ENCODE measurements around the gene TARBP1. TPM values are rescaled to one million over a fixed set of nuclear protein-coding genes. Genes with fewer than 3 reads are reported as not detected.

Gene TARBP1
- total RNA-seq, 4 donors from 2014 or later: 27.1 to 58.1 (median 31.3) TPM

DNA sequence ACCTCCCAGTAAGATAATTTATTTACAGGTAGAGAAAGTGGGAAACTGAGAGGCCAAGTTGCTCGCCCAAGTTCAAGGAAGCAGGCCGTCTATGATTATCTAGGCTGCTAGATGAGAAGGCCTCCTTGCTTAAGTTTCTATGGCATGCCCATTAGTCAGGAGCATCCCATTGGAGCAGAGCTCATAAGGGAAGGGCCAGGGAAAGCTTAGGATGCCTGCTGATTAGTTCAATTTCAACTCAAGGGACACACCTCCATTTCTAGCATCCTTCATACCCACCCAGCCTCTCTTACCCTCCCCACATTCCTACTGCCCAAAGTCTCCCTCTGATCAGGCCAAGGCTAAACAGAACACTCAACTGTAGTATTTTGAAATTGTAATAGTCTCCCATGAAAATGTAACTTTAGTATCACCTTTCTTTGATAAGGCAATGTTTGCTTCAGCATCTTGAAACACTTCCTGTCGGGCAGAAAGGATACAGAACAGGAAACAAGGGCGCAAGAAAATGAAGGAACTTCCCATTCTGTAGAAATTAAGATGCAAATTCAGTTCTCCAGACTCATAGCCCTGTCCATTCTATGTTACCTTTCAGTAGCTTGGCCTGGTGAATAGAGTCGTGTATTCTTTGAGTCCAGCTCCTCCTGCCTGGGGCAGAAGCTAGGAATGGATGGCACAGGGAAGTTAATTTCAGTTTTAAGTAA is 46.3 kb upstream of the TARBP1 start:
- Histone ChIP-seq H3K4me1 (peaks cover 32 to 56% of the 10 kb centered on the region in 2 donors), H3K36me3 (no peaks in the 10 kb centered on the region), H3K9me3 (no peaks in the 10 kb centered on the region), H3K27ac (peak overlapping the region in 1 of 3 donors; percentile 20), H3K4me3 (replicated peaks in 1 of 3) (no peak overlapping the region), H3K27me3 (no peaks in the 10 kb centered on the region)
- no peak for DNase-seq
- no peak for TF ChIP-seq POLR2A (IDR thresholded peaks at IDR 0.05)
- TF ChIP-seq, protein P1, sequence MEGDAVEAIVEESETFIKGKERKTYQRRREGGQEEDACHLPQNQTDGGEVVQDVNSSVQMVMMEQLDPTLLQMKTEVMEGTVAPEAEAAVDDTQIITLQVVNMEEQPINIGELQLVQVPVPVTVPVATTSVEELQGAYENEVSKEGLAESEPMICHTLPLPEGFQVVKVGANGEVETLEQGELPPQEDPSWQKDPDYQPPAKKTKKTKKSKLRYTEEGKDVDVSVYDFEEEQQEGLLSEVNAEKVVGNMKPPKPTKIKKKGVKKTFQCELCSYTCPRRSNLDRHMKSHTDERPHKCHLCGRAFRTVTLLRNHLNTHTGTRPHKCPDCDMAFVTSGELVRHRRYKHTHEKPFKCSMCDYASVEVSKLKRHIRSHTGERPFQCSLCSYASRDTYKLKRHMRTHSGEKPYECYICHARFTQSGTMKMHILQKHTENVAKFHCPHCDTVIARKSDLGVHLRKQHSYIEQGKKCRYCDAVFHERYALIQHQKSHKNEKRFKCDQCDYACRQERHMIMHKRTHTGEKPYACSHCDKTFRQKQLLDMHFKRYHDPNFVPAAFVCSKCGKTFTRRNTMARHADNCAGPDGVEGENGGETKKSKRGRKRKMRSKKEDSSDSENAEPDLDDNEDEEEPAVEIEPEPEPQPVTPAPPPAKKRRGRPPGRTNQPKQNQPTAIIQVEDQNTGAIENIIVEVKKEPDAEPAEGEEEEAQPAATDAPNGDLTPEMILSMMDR (IDR thresholded peaks at IDR 0.05): no peak
- intact Hi-C loops (cut with DNase I): no loop called here
- WGBS, 2 donors: 91 to 93% methylated on average over 5 of the region's 5 CpGs

DNA sequence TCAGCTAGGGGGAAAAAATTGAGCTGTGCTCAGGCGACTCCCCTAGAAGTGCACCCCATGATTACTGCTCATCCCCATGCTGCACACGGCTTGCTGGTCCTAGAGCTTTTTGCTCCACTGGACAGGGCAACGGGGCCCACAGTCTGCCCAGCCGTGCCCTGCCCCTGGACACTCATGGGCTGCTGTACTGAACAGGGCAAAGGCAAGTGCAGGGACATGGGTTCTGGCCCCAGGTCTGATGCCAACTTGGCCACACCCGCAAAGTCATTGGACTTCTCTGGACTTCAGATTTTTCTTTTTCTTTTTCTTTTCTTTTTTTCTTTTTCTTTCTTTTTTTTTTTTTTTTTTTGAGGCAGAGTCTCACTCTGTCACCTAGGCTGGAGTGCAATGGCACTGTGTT is 42.9 kb upstream of the TARBP1 start:
- Histone ChIP-seq H3K4me1 (peaks cover 32 to 48% of the 10 kb centered on the region in 2 donors), H3K27me3 (no peaks in the 10 kb centered on the region), H3K4me3 (replicated peaks in 1 of 3) (no peak overlapping the region), H3K27ac (peak overlapping the region; percentile 92 to 95 (median 95)), H3K36me3 (no peaks in the 10 kb centered on the region), H3K9me3 (no peaks in the 10 kb centered on the region)
- WGBS, 2 donors: 49 to 72% methylated on average over 4 to 5 of the region's 5 CpGs
- peak; percentile 58 to 67 for DNase-seq
- TF ChIP-seq, protein P1 (IDR thresholded peaks at IDR 0.05): no peak
- peak in 1 of 2 donors; percentile 50 for TF ChIP-seq POLR2A (IDR thresholded peaks at IDR 0.05)
- intact Hi-C loops (cut with DNase I): no loop called here

DNA sequence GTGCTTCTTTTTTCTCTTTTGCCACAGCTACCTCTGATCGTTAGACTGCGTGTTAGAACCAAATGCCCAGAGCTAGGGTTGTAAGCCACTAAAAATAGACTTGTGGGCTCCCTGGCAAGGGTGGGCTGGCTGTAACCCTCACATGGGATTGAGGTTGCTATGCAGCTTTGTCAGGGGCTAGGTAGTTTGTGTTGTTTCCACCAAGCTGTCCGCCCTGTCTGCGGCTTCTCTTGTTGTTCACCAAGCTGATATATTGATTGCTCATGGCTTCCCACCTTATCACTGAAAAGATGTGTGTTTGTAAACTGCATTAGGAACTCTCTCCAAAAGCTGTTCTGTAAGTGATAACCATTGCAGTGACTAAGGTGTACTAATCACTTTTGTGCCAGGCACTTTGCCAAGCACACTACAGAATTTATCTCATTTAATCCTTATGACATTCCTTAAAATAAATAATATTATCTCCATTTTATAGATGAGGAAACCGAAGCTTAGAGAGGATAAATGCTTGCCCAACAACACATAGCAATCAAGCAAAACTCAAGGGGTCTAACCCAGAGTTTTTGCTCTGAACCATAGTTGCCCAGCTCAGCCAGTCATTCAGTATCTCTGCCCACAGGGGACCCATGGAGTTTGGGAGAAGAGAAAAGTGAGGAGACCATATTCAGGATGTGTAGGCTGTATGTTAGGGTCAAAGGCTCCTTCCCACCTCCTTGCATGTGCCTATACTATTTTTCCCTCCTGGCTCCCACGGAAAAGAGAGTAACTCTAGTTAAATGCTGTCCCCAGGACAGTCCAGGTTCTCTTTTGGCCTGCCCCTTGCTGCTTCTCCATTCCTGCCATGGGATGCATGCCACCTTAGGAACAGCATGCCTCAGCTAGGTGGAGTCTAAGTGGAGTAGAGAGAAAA is 42.2 kb upstream of the TARBP1 start:
- peak overlapping the region; percentile 92 to 95 (median 95) for H3K27ac ChIP-seq
- no peak overlapping the region for H3K4me3 ChIP-seq (replicated peaks in 1 of 3)
- TF ChIP-seq, protein P1 (IDR thresholded peaks at IDR 0.05): no peak
- TF ChIP-seq POLR2A (IDR thresholded peaks at IDR 0.05): no peak
- no peaks in the 10 kb centered on the region for H3K36me3 ChIP-seq
- peaks cover 32 to 49% of the 10 kb centered on the region in 2 donors for H3K4me1 ChIP-seq
- WGBS, 2 donors: 91% methylated on average over 6 of the region's 6 CpGs
- intact Hi-C loops (cut with DNase I): no loop called here
- H3K9me3 ChIP-seq: no peaks in the 10 kb centered on the region
- H3K27me3 ChIP-seq: no peaks in the 10 kb centered on the region
- DNase-seq: no peak

DNA sequence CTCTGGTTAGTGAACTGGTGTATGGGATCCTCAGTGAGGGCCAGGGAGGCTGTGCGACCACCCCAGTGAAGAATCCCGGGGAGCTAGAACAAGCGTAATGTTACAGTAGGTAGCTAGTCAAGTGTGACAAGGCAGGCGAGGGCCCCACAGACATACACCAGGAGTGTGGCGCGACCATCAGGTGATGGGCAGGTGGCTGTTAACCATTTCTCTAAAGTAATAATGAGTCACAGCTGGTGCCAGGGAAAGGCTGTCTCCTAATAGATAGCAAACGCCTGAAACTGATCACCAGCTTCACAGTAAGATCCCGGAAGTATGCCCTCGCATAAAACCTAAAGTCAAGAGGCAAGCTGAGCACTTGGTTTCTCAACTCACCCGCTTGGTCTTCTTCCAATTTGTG is 40.5 kb upstream of the TARBP1 start:
- DNase-seq: peak; percentile 44 to 46
- Histone ChIP-seq H3K27ac (peak overlapping the region; percentile 43 to 95 (median 65)), H3K4me1 (peaks cover 43 to 60% of the 10 kb centered on the region in 2 donors), H3K9me3 (no peaks in the 10 kb centered on the region), H3K27me3 (no peaks in the 10 kb centered on the region), H3K4me3 (replicated peaks in 1 of 3) (no peak overlapping the region), H3K36me3 (no peaks in the 10 kb centered on the region)
- TF ChIP-seq, protein P1 (IDR thresholded peaks at IDR 0.05): no peak
- TF ChIP-seq POLR2A (IDR thresholded peaks at IDR 0.05): no peak
- WGBS, 2 donors: 59 to 64% methylated on average over 10 of the region's 10 CpGs
- intact Hi-C loops (cut with DNase I): no loop called here

Data from thyroid gland (tissue), 4 donors.